GM20431 (cell line): ENCODE measurements around the gene GABRR1.
"Not testable (repeated sequence)": the region's sequence is repeated elsewhere in the genome, so short reads cannot be mapped to it uniquely, and the experiment has no call there.

Experiments
- in situ Hi-C: fragments of 300-500 bp; cut with MseI, MboI; formaldehyde crosslinking; loops from one replicate; pipeline ENCODE4 v1.15.0; 2020; ENCODE audit warnings: low sequenced_read_pairs; ENCODE audit not compliant: unreplicated experiment

Gene GABRR1

DNA sequence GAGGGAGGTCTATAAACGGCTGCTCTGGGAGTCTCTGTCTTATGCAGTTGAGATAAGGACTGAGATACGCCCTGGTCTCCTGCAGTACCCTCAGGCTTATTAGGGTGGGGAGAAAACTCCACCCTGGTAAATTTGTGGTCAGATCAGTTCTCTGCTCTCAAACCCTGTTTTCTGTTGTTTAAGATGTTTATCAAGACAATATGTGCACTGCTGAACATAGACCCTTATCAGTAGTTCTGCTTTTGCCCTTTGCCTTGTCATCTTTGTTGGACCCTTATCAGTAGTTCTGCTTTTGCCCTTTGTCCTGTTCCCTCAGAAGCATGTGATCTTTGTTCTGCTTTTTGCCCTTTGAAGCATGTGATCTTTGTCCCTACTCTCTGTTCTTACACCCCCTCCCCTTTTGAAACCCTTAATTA is 88.9 kb downstream of the GABRR1 start:
- in situ Hi-C loops = not testable (repeated sequence)
